IMR-90 (cell line): ENCODE measurements around the gene RAI1. TPM values are rescaled to one million over a fixed set of nuclear protein-coding genes. Genes with fewer than 3 reads are reported as not detected.

Source experiments
- ATAC-seq: fragments of 200-7000 bp; cut with Tn5 transposase; 2 replicates; pipeline ENCODE4 v1.9.1; 2020; ENCODE audit warnings: low read depth, mild to moderate bottlenecking, moderate library complexity
- BruUV-seq: library from RNA; stranded (reverse); fragments of 400-500 nt; replicated peaks from 2 replicates; lab custom pipeline; 2021; lab: Mats Ljungman, UMichigan
- CTCF ChIA-PET: fragments of 300-600 bp; formaldehyde crosslinking; extraction: SDS; loops from one replicate; lab custom pipeline; 2021; ENCODE audit warnings: antibody characterized with exemption; lab: Yijun Ruan, JAX
- POLR2A ChIA-PET: fragments of 300-600 bp; sonication (Branson Sonifier 250); formaldehyde crosslinking; loops from one replicate; lab custom pipeline; 2022; ENCODE audit warnings: antibody characterized with exemption; ENCODE audit not compliant: unreplicated experiment; lab: Charles Lee
- DNase-seq: peaks from one replicate; pipeline ENCODE4 v3.0.0; 2013
- H2AFZ ChIP-seq: replicated peaks from 2 replicates; pipeline ENCODE3; 2013; ENCODE audit warnings: low read length, mild to moderate bottlenecking; ENCODE audit not compliant: poor library complexity
- H2AK5ac ChIP-seq: 2 replicates; pipeline ENCODE4 v1.6.1; 2013; ENCODE audit warnings: low read depth, low read length, inconsistent platforms
- H2AK9ac ChIP-seq: replicated peaks from 2 replicates; pipeline ENCODE3; 2013; ENCODE audit warnings: mild to moderate bottlenecking, low read depth, low read length, moderate library complexity; ENCODE audit not compliant: poor library complexity
- H2BK120ac ChIP-seq: 2 replicates; pipeline ENCODE4 v1.6.1; 2013; ENCODE audit warnings: low read depth, low read length, inconsistent platforms
- H2BK15ac ChIP-seq: 3 replicates; pipeline ENCODE4 v1.6.1; 2013; ENCODE audit warnings: low read depth, low read length, inconsistent platforms
- H2BK20ac ChIP-seq: 2 replicates; pipeline ENCODE4 v1.6.1; 2013; ENCODE audit warnings: low read depth, mild to moderate bottlenecking, inconsistent platforms, low read length, moderate library complexity
- H2BK5ac ChIP-seq: 2 replicates; pipeline ENCODE4 v1.6.1; 2013; ENCODE audit warnings: mild to moderate bottlenecking, low read depth, low read length, inconsistent platforms; ENCODE audit not compliant: poor library complexity, severe bottlenecking
- H3K14ac ChIP-seq: replicated peaks from 2 replicates; pipeline ENCODE4 v1.6.1; 2013; ENCODE audit warnings: low read depth, low read length, inconsistent platforms
- H3K18ac ChIP-seq: 2 replicates; pipeline ENCODE4 v1.6.1; 2013; ENCODE audit warnings: low read depth, low read length, control low read depth
- H3K23ac ChIP-seq: 2 replicates; pipeline ENCODE4 v1.6.1; 2013; ENCODE audit warnings: low read depth, low read length, inconsistent platforms
- H3K27ac ChIP-seq: 2 replicates; pipeline ENCODE4 v1.5.1; 2013; ENCODE audit warnings: mild to moderate bottlenecking, control low read depth, low read length; ENCODE audit not compliant: insufficient read depth
- H3K27me3 ChIP-seq: 2 replicates; pipeline ENCODE4 v1.6.1; 2013; ENCODE audit warnings: low read length; ENCODE audit not compliant: control insufficient read depth, insufficient read depth
- H3K36me3 ChIP-seq: 2 replicates; pipeline ENCODE4 v1.6.1; 2013; ENCODE audit warnings: low read length, mixed read lengths; ENCODE audit not compliant: control insufficient read depth, insufficient read depth
- H3K4ac ChIP-seq: 2 replicates; pipeline ENCODE4 v1.6.1; 2013; ENCODE audit warnings: low read depth, low read length, inconsistent platforms
- H3K4me1 ChIP-seq: 2 replicates; pipeline ENCODE4 v1.6.1; 2013; ENCODE audit warnings: low read length, mixed read lengths; ENCODE audit not compliant: control insufficient read depth, insufficient read depth
- H3K4me2 ChIP-seq: 2 replicates; pipeline ENCODE4 v1.6.1; 2013; ENCODE audit warnings: low read depth, mild to moderate bottlenecking, control low read depth, low read length, moderate library complexity
- H3K4me3 ChIP-seq: 2 replicates; pipeline ENCODE4 v1.5.1; 2013; ENCODE audit warnings: low read depth, mild to moderate bottlenecking, control low read depth, low read length, moderate library complexity; ENCODE audit not compliant: insufficient read depth
- H3K56ac ChIP-seq: 2 replicates; pipeline ENCODE4 v1.6.1; 2013; ENCODE audit warnings: low read length, inconsistent platforms; ENCODE audit not compliant: insufficient read depth; ENCODE audit errors: extremely low read depth
- H3K79me1 ChIP-seq, 2 experiments: 2 replicates each; pipeline ENCODE4 v1.6.1; 2013; ENCODE audit warnings: low read length in 2 of 2, inconsistent platforms in 1 of 2, low read depth in 1 of 2
- H3K9ac ChIP-seq: 2 replicates; pipeline ENCODE4 v1.6.1; 2013; ENCODE audit warnings: low read depth, low read length, control low read depth
- H3K9me1 ChIP-seq: 2 replicates; pipeline ENCODE4 v1.6.1; 2013; ENCODE audit warnings: low read length, inconsistent platforms; ENCODE audit not compliant: insufficient read depth
- H3K9me3 ChIP-seq: 2 replicates; pipeline ENCODE4 v1.6.1; 2013; ENCODE audit warnings: low read length; ENCODE audit not compliant: control insufficient read depth, insufficient read depth
- H4K20me1 ChIP-seq: 2 replicates; pipeline ENCODE4 v1.6.1; 2013; ENCODE audit warnings: low read length, inconsistent platforms; ENCODE audit not compliant: insufficient read depth
- H4K5ac ChIP-seq: 2 replicates; pipeline ENCODE4 v1.6.1; 2013; ENCODE audit warnings: mild to moderate bottlenecking, low read depth, low read length, control low read depth
- H4K8ac ChIP-seq, 2 experiments: 2 replicates each; pipeline ENCODE4 v1.6.1; 2013; ENCODE audit warnings: low read depth in 2 of 2, low read length in 2 of 2, control low read depth in 1 of 2, inconsistent platforms in 1 of 2
- H4K91ac ChIP-seq: 2 replicates; pipeline ENCODE4 v1.6.1; 2013; ENCODE audit warnings: low read depth, low read length, inconsistent platforms; ENCODE audit not compliant: insufficient read depth
- BHLHE40 ChIP-seq: fragments of 150-350 bp; IDR thresholded peaks from 2 replicates; pipeline ENCODE4 v1.6.1; 2016; ENCODE audit warnings: mild to moderate bottlenecking, low read depth, low read length
- CEBPB ChIP-seq: IDR thresholded peaks from 2 replicates; pipeline ENCODE4 v1.6.1; 2012; ENCODE audit warnings: low read depth, low read length, improper control_type of control experiment
- CTCF ChIP-seq: conservative IDR thresholded peaks from 2 replicates; pipeline ENCODE4 v1.5.1; 2012; ENCODE audit warnings: mild to moderate bottlenecking, low read depth, low read length, improper control_type of control experiment
- ELK1 ChIP-seq: fragments of 150-350 bp; IDR thresholded peaks from 2 replicates; pipeline ENCODE4 v1.6.1; 2016; ENCODE audit warnings: low read depth, mild to moderate bottlenecking, low read length, moderate library complexity, borderline replicate concordance
- FOS ChIP-seq: fragments of 150-350 bp; IDR thresholded peaks from 2 replicates; pipeline ENCODE4 v1.6.1; 2016; ENCODE audit warnings: low read depth, low read length
- MAZ ChIP-seq: IDR thresholded peaks from 2 replicates; pipeline ENCODE4 v1.6.1; 2012; ENCODE audit warnings: low read depth, mild to moderate bottlenecking, low read length, improper control_type of control experiment, moderate library complexity, borderline replicate concordance
- MXI1 ChIP-seq: IDR thresholded peaks from 2 replicates; pipeline ENCODE4 v1.6.1; 2012; ENCODE audit warnings: low read depth, mild to moderate bottlenecking, low read length, moderate library complexity, borderline replicate concordance
- NFE2L2 ChIP-seq: fragments of 150-350 bp; IDR thresholded peaks from 2 replicates; pipeline ENCODE4 v1.6.1; 2016; ENCODE audit warnings: low read depth, mild to moderate bottlenecking, low read length
- RCOR1 ChIP-seq: IDR thresholded peaks from 2 replicates; pipeline ENCODE4 v1.6.1; 2012; ENCODE audit warnings: mild to moderate bottlenecking, low read length, improper control_type of control experiment; ENCODE audit not compliant: insufficient replicate concordance
- USF2 ChIP-seq: fragments of 150-350 bp; IDR thresholded peaks from 2 replicates; pipeline ENCODE4 v1.6.1; 2017; ENCODE audit warnings: mild to moderate bottlenecking, antibody characterized with exemption, low read length, low read depth
- WGBS, 2 experiments: methylation state at CpG; one replicate each; pipeline versions ENCODE4 v1.1.5 to v1.1.7; 2013; ENCODE audit warnings: missing lambda C conversion rate in 2 of 2; ENCODE audit not compliant: insufficient read length in 1 of 2; ENCODE audit errors: extremely low coverage in 2 of 2; 5-methylcytosine and 5-hydroxymethylcytosine counted together
- dilution Hi-C: fragments of 300-500 bp; cut with HindIII; formaldehyde crosslinking; loops from one replicate; pipeline ENCODE4 v1.14.3; 2018; ENCODE audit warnings: low sequenced_read_pairs; ENCODE audit not compliant: unreplicated experiment
- in situ Hi-C: fragments of 300-500 bp; cut with MboI; formaldehyde crosslinking; loops from 3 replicates; pipeline ENCODE4 v1.14.3; 2019; ENCODE audit warnings: low sequenced_read_pairs, inconsistent platforms, mixed read lengths
- intact Hi-C: fragments of 100-400 bp; cut with micrococcal nuclease; formaldehyde crosslinking; loops from 2 replicates; pipeline ENCODE4 v1.10.0; 2022
- polyA plus RNA-seq, 3 experiments: library from polyadenylated mRNA; depleted of rRNA; stranded (reverse); fragments of >200 nt; gene quantifications; 2 replicates each; pipeline ENCODE4 v1.2.3, GENCODE V29; 2012; ENCODE audit warnings: low replicate concordance in 1 of 3
- total RNA-seq: library from RNA; depleted of rRNA; stranded (reverse); fragments of >200 nt; gene quantifications from 2 replicates; pipeline ENCODE4 v1.2.3, GENCODE V29; 2012

The RAI1 gene
- total and polyA plus RNA-seq, 2 of the 4 experiments (the other 2 are of a cell fraction), result 1.8 to 10.5 TPM

DNA sequence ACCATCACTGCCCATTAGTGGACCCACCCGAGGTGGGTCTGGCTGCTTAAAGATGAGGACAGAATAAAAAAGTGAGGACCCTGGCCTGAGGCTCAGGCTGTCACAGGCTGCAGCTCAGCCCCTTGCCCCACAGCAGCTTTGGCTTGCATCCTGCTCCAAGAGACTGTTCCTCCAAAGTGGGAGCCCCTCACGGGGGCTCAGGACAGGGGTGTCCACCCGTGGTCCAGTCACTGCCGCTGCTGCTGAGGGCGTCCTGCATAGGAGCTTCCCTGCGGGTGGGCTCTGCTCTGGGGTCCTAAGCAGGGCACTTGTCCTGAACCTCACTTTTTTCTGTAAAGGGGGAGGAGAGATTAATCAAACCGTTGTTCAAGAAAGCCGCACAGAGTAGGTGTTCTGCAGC is 107.7 kb downstream of the RAI1 start:
- CTCF ChIA-PET, result no interaction called here

More for the DNA sequence above, 107.7 kb downstream of the RAI1 start:
- Histone ChIP-seq H3K4me1 (peaks cover 26% of the 10 kb centered on the region; the same call in 1 of the 2 replicates), H4K20me1 (peaks cover 97% of the 10 kb centered on the region), H2AK5ac (no peak overlapping the region), H3K4me2 (no peak overlapping the region), H3K79me1 (peaks cover 20 to 98% of the 10 kb centered on the region in 2 experiments), H3K27me3 (no peaks in the 10 kb centered on the region), H3K4ac (no peak overlapping the region), H3K4me3 (no peak overlapping the region), H3K9me1 (peaks cover 10% of the 10 kb centered on the region; the same call in 1 of the 2 replicates), H2BK20ac (no peak overlapping the region), H4K8ac (no peak overlapping the region), H3K27ac (no peak overlapping the region), H4K5ac (no peak overlapping the region), H2BK5ac (no peak overlapping the region), H2AK9ac (no peak overlapping the region), H3K9me3 (no peaks in the 10 kb centered on the region), H3K18ac (no peak overlapping the region), H3K56ac (no peak overlapping the region), H4K91ac (no peak overlapping the region), H3K9ac (no peak overlapping the region), H3K14ac (no peak overlapping the region), H2AFZ (no peak overlapping the region), H2BK120ac (no peak overlapping the region), H3K36me3 (peaks cover 7% of the 10 kb centered on the region), H3K23ac (no peak overlapping the region), H2BK15ac (no peak overlapping the region)
- DNase-seq, result no peak
- no peak for TF ChIP-seq CEBPB
- no peak for TF ChIP-seq NFE2L2
- no peak for TF ChIP-seq CTCF
- TF ChIP-seq FOS, result no peak
- TF ChIP-seq USF2, result no peak
- no peak for TF ChIP-seq ELK1
- no peak for TF ChIP-seq MXI1
- TF ChIP-seq BHLHE40, result no peak
- no peak for TF ChIP-seq MAZ
- no peak for TF ChIP-seq RCOR1
- dilution Hi-C loops (no loop called here), intact Hi-C loops (loop anchor here (10.0 kb wide), 1 partner anchor 104 kb away; the partner anchor contains the start of gene RAI1), in situ Hi-C loops (no loop called here)
- ATAC-seq, result no peak
- POLR2A ChIA-PET, result no interaction called here
- 73% methylated on average over 3 of the region's 8 CpGs; no CpG with 5 or more reads in 1 of the 2 experiments for WGBS, 2 experiments
- no TSS peak for BruUV-seq
